Osteoblast (primary cell): ENCODE measurements around the gene ELMO2. TPM values are rescaled to one million over a fixed set of nuclear protein-coding genes. Genes with fewer than 3 reads are reported as not detected.

Experiments
- DNase-seq: peaks from one replicate; pipeline ENCODE4 v3.0.0; 2011; ENCODE audit warnings: low spot score, mixed read lengths; ENCODE audit not compliant: insufficient read length; ENCODE audit errors: missing footprints
- H2AFZ ChIP-seq: 2 replicates; pipeline ENCODE4 v1.6.0; 2011; ENCODE audit warnings: mild to moderate bottlenecking, low read length
- H3K27ac ChIP-seq: 2 replicates; pipeline ENCODE4 v1.5.1; 2011; ENCODE audit warnings: mild to moderate bottlenecking, low read depth, low read length, moderate library complexity
- H3K27me3 ChIP-seq: 2 replicates; pipeline ENCODE4 v1.6.0; 2012; ENCODE audit warnings: mild to moderate bottlenecking, control low read depth, inconsistent platforms, low read length, moderate library complexity; ENCODE audit not compliant: insufficient read depth
- H3K36me3 ChIP-seq: 2 replicates; pipeline ENCODE4 v1.5.1; 2011; ENCODE audit warnings: mild to moderate bottlenecking, low read length, control low read depth, moderate library complexity; ENCODE audit not compliant: insufficient read depth
- H3K4me1 ChIP-seq: 2 replicates; pipeline ENCODE4 v1.5.1; 2011; ENCODE audit warnings: mild to moderate bottlenecking, low read length, control low read depth, moderate library complexity; ENCODE audit not compliant: insufficient read depth
- H3K4me2 ChIP-seq: 2 replicates; pipeline ENCODE4 v1.6.0; 2011; ENCODE audit warnings: mild to moderate bottlenecking, low read length; ENCODE audit not compliant: insufficient read depth
- H3K4me3 ChIP-seq: fragments of 200-600 bp; sonication (generic); 3 replicates; pipeline ENCODE4 v1.5.1; 2012; ENCODE audit warnings: mild to moderate bottlenecking, low read length, inconsistent platforms; ENCODE audit not compliant: insufficient read depth
- H3K79me2 ChIP-seq: 2 replicates; pipeline ENCODE4 v1.6.0; 2012; ENCODE audit warnings: mild to moderate bottlenecking, low read length, control low read depth, inconsistent platforms; ENCODE audit not compliant: insufficient read depth
- H3K9me3 ChIP-seq: 2 replicates; pipeline ENCODE4 v1.5.1; 2011; ENCODE audit warnings: low read depth, low read length, control low read depth
- H4K20me1 ChIP-seq: 2 replicates; pipeline ENCODE4 v1.6.0; 2012; ENCODE audit warnings: mild to moderate bottlenecking, low read length, control low read depth; ENCODE audit not compliant: insufficient read depth
- total RNA-seq: library from RNA; depleted of rRNA; stranded (reverse); fragments of >200 nt; gene quantifications from 2 replicates; pipeline ENCODE4 v1.2.3, GENCODE V29; 2012
- TF ChIP-seq, protein P1 (sequence below): IDR thresholded peaks from 2 replicates; pipeline ENCODE4 v1.5.1; 2011; ENCODE audit warnings: mild to moderate bottlenecking, low read depth, low read length, moderate library complexity; ENCODE audit errors: extremely low read depth

Gene ELMO2
- total RNA-seq, 1 donor = 46.7 TPM

- H4K20me1 ChIP-seq = no peaks in the 10 kb centered on the region
- peaks cover 3% of the 10 kb centered on the region for H3K4me1 ChIP-seq
- no peak overlapping the region for H3K4me3 ChIP-seq
- TF ChIP-seq, protein P1, sequence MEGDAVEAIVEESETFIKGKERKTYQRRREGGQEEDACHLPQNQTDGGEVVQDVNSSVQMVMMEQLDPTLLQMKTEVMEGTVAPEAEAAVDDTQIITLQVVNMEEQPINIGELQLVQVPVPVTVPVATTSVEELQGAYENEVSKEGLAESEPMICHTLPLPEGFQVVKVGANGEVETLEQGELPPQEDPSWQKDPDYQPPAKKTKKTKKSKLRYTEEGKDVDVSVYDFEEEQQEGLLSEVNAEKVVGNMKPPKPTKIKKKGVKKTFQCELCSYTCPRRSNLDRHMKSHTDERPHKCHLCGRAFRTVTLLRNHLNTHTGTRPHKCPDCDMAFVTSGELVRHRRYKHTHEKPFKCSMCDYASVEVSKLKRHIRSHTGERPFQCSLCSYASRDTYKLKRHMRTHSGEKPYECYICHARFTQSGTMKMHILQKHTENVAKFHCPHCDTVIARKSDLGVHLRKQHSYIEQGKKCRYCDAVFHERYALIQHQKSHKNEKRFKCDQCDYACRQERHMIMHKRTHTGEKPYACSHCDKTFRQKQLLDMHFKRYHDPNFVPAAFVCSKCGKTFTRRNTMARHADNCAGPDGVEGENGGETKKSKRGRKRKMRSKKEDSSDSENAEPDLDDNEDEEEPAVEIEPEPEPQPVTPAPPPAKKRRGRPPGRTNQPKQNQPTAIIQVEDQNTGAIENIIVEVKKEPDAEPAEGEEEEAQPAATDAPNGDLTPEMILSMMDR = no peak
- no peak overlapping the region for H3K27ac ChIP-seq
- peak; percentile 41 for DNase-seq
- peaks cover 51% of the 10 kb centered on the region for H3K27me3 ChIP-seq
- H3K9me3 ChIP-seq = no peaks in the 10 kb centered on the region
- no peak overlapping the region for H3K4me2 ChIP-seq
- no peak overlapping the region for H2AFZ ChIP-seq
- no peaks in the 10 kb centered on the region for H3K36me3 ChIP-seq
- no peaks in the 10 kb centered on the region for H3K79me2 ChIP-seq
These were observed 65.1 kb downstream of the ELMO2 start for GRCh38 chr20:46341074-46342009.

DNA sequence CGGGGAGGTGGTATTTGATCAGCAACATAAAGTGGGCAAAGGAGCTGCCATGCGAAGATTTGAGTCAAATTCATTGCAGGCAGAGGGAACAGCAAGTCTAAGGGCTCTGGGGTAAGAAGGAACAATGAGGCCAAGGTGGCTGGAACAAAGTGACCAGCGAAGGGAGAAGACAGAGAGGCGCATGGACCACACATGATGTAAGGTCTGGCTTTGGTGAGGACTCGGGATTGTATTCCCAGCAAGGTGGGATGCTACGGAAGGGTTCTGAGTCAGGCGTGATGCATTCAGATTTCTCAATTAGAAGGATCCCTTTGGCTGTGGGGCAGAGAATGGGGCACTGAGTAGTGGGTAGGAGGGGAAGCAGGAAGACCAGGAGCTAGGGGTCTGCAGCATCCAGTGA, 67.4 kb downstream of the ELMO2 start:
- peak; percentile 21 for DNase-seq
- Histone ChIP-seq H3K27ac (no peak overlapping the region), H2AFZ (no peak overlapping the region), H3K9me3 (no peaks in the 10 kb centered on the region), H3K79me2 (no peaks in the 10 kb centered on the region), H3K36me3 (no peaks in the 10 kb centered on the region), H3K27me3 (peaks cover 63% of the 10 kb centered on the region), H3K4me2 (no peak overlapping the region), H4K20me1 (no peaks in the 10 kb centered on the region), H3K4me3 (no peak overlapping the region), H3K4me1 (peaks cover 3% of the 10 kb centered on the region)
- TF ChIP-seq, protein P1 = no peak

- no peak overlapping the region for H2AFZ ChIP-seq
- H3K4me1 ChIP-seq = no peaks in the 10 kb centered on the region
- no peak overlapping the region for H3K27ac ChIP-seq
- no peak overlapping the region for H3K4me3 ChIP-seq
- TF ChIP-seq, protein P1 = no peak
- H3K9me3 ChIP-seq = no peaks in the 10 kb centered on the region
- no peaks in the 10 kb centered on the region for H4K20me1 ChIP-seq
- no peaks in the 10 kb centered on the region for H3K36me3 ChIP-seq
- peaks cover 56% of the 10 kb centered on the region for H3K27me3 ChIP-seq
- no peak overlapping the region for H3K4me2 ChIP-seq
- DNase-seq = peak; percentile 25
- no peaks in the 10 kb centered on the region for H3K79me2 ChIP-seq
These were observed 69.7 kb downstream of the ELMO2 start for GRCh38 chr20:46336735-46337134.

GRCh38 chr20:46334303-46334904, 72.0 kb downstream of the ELMO2 start:
- no peaks in the 10 kb centered on the region for H4K20me1 ChIP-seq
- TF ChIP-seq, protein P1 = no peak
- H3K79me2 ChIP-seq = no peaks in the 10 kb centered on the region
- H3K4me2 ChIP-seq = no peak overlapping the region
- H3K27me3 ChIP-seq = peaks cover 53% of the 10 kb centered on the region
- H2AFZ ChIP-seq = no peak overlapping the region
- DNase-seq = peak; percentile 0
- no peaks in the 10 kb centered on the region for H3K4me1 ChIP-seq
- H3K36me3 ChIP-seq = no peaks in the 10 kb centered on the region
- H3K9me3 ChIP-seq = no peaks in the 10 kb centered on the region
- H3K27ac ChIP-seq = no peak overlapping the region
- no peak overlapping the region for H3K4me3 ChIP-seq
